WTC11 (cell line): ENCODE data around the gene UBALD1. TPM values are rescaled to one million over a fixed set of nuclear protein-coding genes. Genes with fewer than 3 reads are reported as not detected.

Experiments used
- CREM ChIP-seq: sonication (generic); formaldehyde crosslinking; IDR thresholded peaks from 2 replicates; pipeline ENCODE4 v1.8.1; 2022; ENCODE audit warnings: mild to moderate bottlenecking, missing genetic modification reagents, moderate library complexity
- ESRRA ChIP-seq: sonication (generic); formaldehyde crosslinking; IDR thresholded peaks from 2 replicates; pipeline ENCODE4 v1.8.1; 2022; ENCODE audit warnings: mild to moderate bottlenecking, missing genetic modification reagents, borderline replicate concordance
- FOXJ3 ChIP-seq: sonication (generic); formaldehyde crosslinking; IDR thresholded peaks from 2 replicates; pipeline ENCODE4 v1.9.0; 2021; ENCODE audit warnings: missing genetic modification reagents, mild to moderate bottlenecking, borderline replicate concordance
- FOXP1 ChIP-seq: sonication (generic); formaldehyde crosslinking; IDR thresholded peaks from 2 replicates; pipeline ENCODE4 v1.8.0; 2022; ENCODE audit warnings: missing genetic modification reagents, mild to moderate bottlenecking, moderate library complexity, borderline replicate concordance
- GRHL2 ChIP-seq: fragments of 250-450 bp; sonication (Bioruptor Pico); IDR thresholded peaks from 2 replicates; pipeline ENCODE4 v1.8.0; 2022; ENCODE audit warnings: mild to moderate bottlenecking, moderate library complexity; ENCODE audit not compliant: insufficient replicate concordance, severe bottlenecking
- KAT7 ChIP-seq: sonication (generic); formaldehyde crosslinking; IDR thresholded peaks from 2 replicates; pipeline ENCODE4 v1.8.1; 2023; ENCODE audit warnings: missing genetic modification reagents, mild to moderate bottlenecking, borderline replicate concordance
- MXD4 ChIP-seq: fragments of 250-450 bp; sonication (Bioruptor Pico); IDR thresholded peaks from 2 replicates; pipeline ENCODE4 v1.8.0; 2021; ENCODE audit warnings: mild to moderate bottlenecking, moderate library complexity, borderline replicate concordance
- NR1H2 ChIP-seq: sonication (generic); formaldehyde crosslinking; IDR thresholded peaks from 2 replicates; pipeline ENCODE4 v1.9.0; 2021; ENCODE audit warnings: mild to moderate bottlenecking, moderate library complexity, missing genetic modification reagents
- OVOL2 ChIP-seq: fragments of 250-450 bp; sonication (Bioruptor Pico); IDR thresholded peaks from 2 replicates; pipeline ENCODE4 v1.9.0; 2021; ENCODE audit warnings: mild to moderate bottlenecking, borderline replicate concordance
- SOX15 ChIP-seq: fragments of 250-450 bp; sonication (Bioruptor Pico); IDR thresholded peaks from 2 replicates; pipeline ENCODE4 v1.9.0; 2021; ENCODE audit warnings: mild to moderate bottlenecking
- ZNF121 ChIP-seq: sonication (generic); formaldehyde crosslinking; IDR thresholded peaks from 2 replicates; pipeline ENCODE4 v1.8.0; 2023; ENCODE audit warnings: missing genetic modification reagents
- ZNF219 ChIP-seq: sonication (generic); formaldehyde crosslinking; IDR thresholded peaks from 2 replicates; pipeline ENCODE4 v1.8.0; 2023; ENCODE audit warnings: missing genetic modification reagents, mild to moderate bottlenecking, borderline replicate concordance
- ZNF416 ChIP-seq: fragments of 250-450 bp; sonication (Bioruptor Pico); IDR thresholded peaks from 2 replicates; pipeline ENCODE4 v1.9.0; 2021; ENCODE audit warnings: mild to moderate bottlenecking, inconsistent platforms
- total RNA-seq: library from RNA; stranded (reverse); gene quantifications from 3 replicates; pipeline ENCODE4 v1.2.3, GENCODE V29; 2021
- TF ChIP-seq, protein P1 (sequence below): sonication (generic); formaldehyde crosslinking; IDR thresholded peaks from 2 replicates; pipeline ENCODE4 v1.8.1; 2023; ENCODE audit warnings: mild to moderate bottlenecking, missing genetic modification reagents, moderate library complexity
- TF ChIP-seq, protein P2 (sequence below): fragments of 250-450 bp; sonication (Bioruptor Pico); IDR thresholded peaks from 2 replicates; pipeline ENCODE4 v1.9.0; 2021; ENCODE audit warnings: mild to moderate bottlenecking
- TF ChIP-seq, protein P3 (sequence below): fragments of 200-600 bp; IDR thresholded peaks from 2 replicates; pipeline ENCODE4 v1.8.0; 2022; ENCODE audit warnings: antibody characterized with exemption
- TF ChIP-seq, protein P4 (sequence below): sonication (generic); formaldehyde crosslinking; IDR thresholded peaks from 2 replicates; pipeline ENCODE4 v1.8.1; 2022; ENCODE audit warnings: mild to moderate bottlenecking, missing genetic modification reagents, moderate library complexity, borderline replicate concordance
- TF ChIP-seq, protein P5 (sequence below): sonication (generic); formaldehyde crosslinking; IDR thresholded peaks from 2 replicates; pipeline ENCODE4 v1.8.1; 2022; ENCODE audit warnings: mild to moderate bottlenecking, moderate library complexity, missing genetic modification reagents
- TF ChIP-seq, protein P6 (sequence below): sonication (generic); formaldehyde crosslinking; IDR thresholded peaks from 2 replicates; pipeline ENCODE4 v1.8.0; 2022; ENCODE audit warnings: mild to moderate bottlenecking, missing genetic modification reagents
- TF ChIP-seq, protein P7 (sequence below): sonication (generic); formaldehyde crosslinking; conservative IDR thresholded peaks from 2 replicates; pipeline ENCODE4 v1.8.1; 2023; ENCODE audit warnings: mild to moderate bottlenecking, low read depth, missing genetic modification reagents, moderate library complexity
- TF ChIP-seq, protein P8 (sequence below): fragments of 250-450 bp; sonication (Bioruptor Pico); conservative IDR thresholded peaks from 2 replicates; pipeline ENCODE4 v1.9.0; 2021; ENCODE audit warnings: mild to moderate bottlenecking
- TF ChIP-seq, protein P9 (sequence below): sonication (generic); formaldehyde crosslinking; IDR thresholded peaks from 2 replicates; pipeline ENCODE4 v1.8.0; 2022; ENCODE audit warnings: mild to moderate bottlenecking, missing genetic modification reagents
- TF ChIP-seq, protein P10 (sequence below): sonication (generic); formaldehyde crosslinking; IDR thresholded peaks from 2 replicates; pipeline ENCODE4 v1.8.0; 2023; ENCODE audit warnings: missing genetic modification reagents

The UBALD1 gene
- total RNA-seq, 1 experiment from 2014 or later: 56.8 TPM

DNA sequence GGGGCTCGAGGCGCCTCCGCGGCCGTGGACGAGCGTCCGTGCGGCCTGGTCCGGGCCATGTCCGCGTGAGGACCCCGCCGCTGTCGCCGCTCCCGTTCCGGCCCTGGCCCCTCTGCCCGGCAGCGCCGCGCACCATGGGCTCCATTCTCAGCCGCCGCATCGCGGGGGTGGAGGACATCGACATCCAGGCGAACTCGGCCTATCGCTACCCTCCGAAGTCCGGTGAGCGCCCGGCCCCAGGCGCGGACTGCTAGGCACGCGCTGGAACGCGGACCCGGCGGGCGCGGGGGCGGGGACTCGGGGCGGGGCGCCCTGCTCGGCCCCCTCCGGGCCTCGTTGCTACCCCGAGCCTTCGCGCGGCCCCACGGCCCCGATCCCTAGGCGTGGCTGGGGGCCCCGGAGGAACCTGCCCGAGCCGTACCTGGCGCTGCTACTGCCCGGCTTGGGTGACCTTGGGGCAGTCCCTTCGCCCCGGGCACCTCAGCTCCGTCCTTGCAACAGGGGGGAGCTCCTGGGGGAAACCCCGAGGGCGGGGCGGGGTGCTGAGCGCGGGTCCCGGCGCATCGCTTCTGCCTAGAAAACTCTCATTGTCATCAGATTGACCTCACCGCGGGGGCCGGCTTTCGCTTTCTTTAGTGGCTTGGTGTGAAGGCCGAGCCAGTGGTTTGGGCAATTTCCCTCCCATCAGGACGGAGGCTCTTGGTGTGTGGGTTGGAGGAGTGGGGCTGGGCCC lies 10.3 kb upstream of the UBALD1 start (continued):
- TF ChIP-seq, protein P1, sequence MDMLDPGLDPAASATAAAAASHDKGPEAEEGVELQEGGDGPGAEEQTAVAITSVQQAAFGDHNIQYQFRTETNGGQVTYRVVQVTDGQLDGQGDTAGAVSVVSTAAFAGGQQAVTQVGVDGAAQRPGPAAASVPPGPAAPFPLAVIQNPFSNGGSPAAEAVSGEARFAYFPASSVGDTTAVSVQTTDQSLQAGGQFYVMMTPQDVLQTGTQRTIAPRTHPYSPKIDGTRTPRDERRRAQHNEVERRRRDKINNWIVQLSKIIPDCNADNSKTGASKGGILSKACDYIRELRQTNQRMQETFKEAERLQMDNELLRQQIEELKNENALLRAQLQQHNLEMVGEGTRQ (CRISPR knock-in tag): 0 out of 2 replicates have a peak, but pooled peaks have one; percentile 19
- TF ChIP-seq ZNF416 (CRISPR knock-in tag): peak; percentile 81; the same call in 1 of the 2 replicates
- no peak for TF ChIP-seq SOX15 (CRISPR knock-in tag)
- TF ChIP-seq ZNF219 (CRISPR knock-in tag): no peak
- TF ChIP-seq FOXJ3 (CRISPR knock-in tag): no peak
- TF ChIP-seq OVOL2: no peak
- TF ChIP-seq GRHL2: no peak
- TF ChIP-seq, protein P2, sequence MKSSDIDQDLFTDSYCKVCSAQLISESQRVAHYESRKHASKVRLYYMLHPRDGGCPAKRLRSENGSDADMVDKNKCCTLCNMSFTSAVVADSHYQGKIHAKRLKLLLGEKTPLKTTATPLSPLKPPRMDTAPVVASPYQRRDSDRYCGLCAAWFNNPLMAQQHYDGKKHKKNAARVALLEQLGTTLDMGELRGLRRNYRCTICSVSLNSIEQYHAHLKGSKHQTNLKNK (CRISPR knock-in tag): no peak
- no peak; the same call in 1 of the 2 replicates for TF ChIP-seq CREM
- TF ChIP-seq, protein P3, sequence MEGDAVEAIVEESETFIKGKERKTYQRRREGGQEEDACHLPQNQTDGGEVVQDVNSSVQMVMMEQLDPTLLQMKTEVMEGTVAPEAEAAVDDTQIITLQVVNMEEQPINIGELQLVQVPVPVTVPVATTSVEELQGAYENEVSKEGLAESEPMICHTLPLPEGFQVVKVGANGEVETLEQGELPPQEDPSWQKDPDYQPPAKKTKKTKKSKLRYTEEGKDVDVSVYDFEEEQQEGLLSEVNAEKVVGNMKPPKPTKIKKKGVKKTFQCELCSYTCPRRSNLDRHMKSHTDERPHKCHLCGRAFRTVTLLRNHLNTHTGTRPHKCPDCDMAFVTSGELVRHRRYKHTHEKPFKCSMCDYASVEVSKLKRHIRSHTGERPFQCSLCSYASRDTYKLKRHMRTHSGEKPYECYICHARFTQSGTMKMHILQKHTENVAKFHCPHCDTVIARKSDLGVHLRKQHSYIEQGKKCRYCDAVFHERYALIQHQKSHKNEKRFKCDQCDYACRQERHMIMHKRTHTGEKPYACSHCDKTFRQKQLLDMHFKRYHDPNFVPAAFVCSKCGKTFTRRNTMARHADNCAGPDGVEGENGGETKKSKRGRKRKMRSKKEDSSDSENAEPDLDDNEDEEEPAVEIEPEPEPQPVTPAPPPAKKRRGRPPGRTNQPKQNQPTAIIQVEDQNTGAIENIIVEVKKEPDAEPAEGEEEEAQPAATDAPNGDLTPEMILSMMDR: no peak
- TF ChIP-seq, protein P4, sequence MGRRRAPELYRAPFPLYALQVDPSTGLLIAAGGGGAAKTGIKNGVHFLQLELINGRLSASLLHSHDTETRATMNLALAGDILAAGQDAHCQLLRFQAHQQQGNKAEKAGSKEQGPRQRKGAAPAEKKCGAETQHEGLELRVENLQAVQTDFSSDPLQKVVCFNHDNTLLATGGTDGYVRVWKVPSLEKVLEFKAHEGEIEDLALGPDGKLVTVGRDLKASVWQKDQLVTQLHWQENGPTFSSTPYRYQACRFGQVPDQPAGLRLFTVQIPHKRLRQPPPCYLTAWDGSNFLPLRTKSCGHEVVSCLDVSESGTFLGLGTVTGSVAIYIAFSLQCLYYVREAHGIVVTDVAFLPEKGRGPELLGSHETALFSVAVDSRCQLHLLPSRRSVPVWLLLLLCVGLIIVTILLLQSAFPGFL (CRISPR knock-in tag): no peak
- TF ChIP-seq ZNF121 (CRISPR knock-in tag): no peak
- no peak for TF ChIP-seq MXD4 (CRISPR knock-in tag)
- TF ChIP-seq, protein P5, sequence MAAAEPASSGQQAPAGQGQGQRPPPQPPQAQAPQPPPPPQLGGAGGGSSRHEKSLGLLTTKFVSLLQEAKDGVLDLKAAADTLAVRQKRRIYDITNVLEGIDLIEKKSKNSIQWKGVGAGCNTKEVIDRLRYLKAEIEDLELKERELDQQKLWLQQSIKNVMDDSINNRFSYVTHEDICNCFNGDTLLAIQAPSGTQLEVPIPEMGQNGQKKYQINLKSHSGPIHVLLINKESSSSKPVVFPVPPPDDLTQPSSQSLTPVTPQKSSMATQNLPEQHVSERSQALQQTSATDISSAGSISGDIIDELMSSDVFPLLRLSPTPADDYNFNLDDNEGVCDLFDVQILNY (CRISPR knock-in tag): no peak
- peak; percentile 37; the same call in 1 of the 2 replicates for TF ChIP-seq FOXP1 (CRISPR knock-in tag)
- TF ChIP-seq, protein P6, sequence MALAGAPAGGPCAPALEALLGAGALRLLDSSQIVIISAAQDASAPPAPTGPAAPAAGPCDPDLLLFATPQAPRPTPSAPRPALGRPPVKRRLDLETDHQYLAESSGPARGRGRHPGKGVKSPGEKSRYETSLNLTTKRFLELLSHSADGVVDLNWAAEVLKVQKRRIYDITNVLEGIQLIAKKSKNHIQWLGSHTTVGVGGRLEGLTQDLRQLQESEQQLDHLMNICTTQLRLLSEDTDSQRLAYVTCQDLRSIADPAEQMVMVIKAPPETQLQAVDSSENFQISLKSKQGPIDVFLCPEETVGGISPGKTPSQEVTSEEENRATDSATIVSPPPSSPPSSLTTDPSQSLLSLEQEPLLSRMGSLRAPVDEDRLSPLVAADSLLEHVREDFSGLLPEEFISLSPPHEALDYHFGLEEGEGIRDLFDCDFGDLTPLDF: no peak
- TF ChIP-seq NR1H2 (CRISPR knock-in tag): no peak
- TF ChIP-seq, protein P7, sequence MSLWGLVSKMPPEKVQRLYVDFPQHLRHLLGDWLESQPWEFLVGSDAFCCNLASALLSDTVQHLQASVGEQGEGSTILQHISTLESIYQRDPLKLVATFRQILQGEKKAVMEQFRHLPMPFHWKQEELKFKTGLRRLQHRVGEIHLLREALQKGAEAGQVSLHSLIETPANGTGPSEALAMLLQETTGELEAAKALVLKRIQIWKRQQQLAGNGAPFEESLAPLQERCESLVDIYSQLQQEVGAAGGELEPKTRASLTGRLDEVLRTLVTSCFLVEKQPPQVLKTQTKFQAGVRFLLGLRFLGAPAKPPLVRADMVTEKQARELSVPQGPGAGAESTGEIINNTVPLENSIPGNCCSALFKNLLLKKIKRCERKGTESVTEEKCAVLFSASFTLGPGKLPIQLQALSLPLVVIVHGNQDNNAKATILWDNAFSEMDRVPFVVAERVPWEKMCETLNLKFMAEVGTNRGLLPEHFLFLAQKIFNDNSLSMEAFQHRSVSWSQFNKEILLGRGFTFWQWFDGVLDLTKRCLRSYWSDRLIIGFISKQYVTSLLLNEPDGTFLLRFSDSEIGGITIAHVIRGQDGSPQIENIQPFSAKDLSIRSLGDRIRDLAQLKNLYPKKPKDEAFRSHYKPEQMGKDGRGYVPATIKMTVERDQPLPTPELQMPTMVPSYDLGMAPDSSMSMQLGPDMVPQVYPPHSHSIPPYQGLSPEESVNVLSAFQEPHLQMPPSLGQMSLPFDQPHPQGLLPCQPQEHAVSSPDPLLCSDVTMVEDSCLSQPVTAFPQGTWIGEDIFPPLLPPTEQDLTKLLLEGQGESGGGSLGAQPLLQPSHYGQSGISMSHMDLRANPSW: no peak
- TF ChIP-seq, protein P8, sequence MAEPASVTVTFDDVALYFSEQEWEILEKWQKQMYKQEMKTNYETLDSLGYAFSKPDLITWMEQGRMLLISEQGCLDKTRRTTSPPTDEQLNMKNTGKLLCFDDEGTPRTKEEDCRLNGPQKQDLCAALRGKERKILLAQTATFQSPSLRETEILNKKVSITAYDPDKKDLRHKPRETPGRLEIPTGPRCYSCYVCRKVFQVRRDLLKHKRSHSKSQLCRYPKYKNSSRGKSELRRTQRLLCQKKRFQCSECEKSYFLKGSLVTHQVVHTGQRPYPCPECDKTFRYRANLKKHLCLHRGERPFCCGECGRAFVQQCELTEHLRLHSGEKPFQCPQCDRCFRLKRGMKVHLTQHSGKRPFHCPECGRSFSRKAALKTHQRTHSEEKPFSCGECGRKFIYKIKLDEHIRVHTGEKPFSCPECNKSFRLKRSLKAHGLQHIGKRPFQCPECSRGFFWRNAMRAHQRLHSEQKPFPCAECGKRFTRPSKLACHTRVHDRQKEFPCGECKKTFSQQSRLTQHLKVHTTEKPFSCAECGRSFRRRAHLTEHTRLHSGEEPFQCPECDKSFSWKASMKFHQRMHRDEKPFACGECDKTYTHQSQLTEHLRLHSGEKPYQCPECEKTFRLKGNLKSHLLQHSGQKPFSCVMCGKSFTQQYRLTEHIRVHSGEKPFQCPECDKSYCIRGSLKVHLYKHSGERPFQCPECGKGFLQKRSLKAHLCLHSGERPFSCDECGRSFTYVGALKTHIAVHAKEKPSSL (CRISPR knock-in tag): no peak
- TF ChIP-seq, protein P9, sequence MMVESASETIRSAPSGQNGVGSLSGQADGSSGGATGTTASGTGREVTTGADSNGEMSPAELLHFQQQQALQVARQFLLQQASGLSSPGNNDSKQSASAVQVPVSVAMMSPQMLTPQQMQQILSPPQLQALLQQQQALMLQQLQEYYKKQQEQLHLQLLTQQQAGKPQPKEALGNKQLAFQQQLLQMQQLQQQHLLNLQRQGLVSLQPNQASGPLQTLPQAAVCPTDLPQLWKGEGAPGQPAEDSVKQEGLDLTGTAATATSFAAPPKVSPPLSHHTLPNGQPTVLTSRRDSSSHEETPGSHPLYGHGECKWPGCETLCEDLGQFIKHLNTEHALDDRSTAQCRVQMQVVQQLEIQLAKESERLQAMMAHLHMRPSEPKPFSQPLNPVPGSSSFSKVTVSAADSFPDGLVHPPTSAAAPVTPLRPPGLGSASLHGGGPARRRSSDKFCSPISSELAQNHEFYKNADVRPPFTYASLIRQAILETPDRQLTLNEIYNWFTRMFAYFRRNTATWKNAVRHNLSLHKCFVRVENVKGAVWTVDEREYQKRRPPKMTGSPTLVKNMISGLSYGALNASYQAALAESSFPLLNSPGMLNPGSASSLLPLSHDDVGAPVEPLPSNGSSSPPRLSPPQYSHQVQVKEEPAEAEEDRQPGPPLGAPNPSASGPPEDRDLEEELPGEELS (CRISPR knock-in tag): peak; percentile 65
- peak; percentile 45; the same call in 1 of the 2 replicates for TF ChIP-seq KAT7 (CRISPR knock-in tag)
- TF ChIP-seq ESRRA (CRISPR knock-in tag): no peak
- TF ChIP-seq, protein P10, sequence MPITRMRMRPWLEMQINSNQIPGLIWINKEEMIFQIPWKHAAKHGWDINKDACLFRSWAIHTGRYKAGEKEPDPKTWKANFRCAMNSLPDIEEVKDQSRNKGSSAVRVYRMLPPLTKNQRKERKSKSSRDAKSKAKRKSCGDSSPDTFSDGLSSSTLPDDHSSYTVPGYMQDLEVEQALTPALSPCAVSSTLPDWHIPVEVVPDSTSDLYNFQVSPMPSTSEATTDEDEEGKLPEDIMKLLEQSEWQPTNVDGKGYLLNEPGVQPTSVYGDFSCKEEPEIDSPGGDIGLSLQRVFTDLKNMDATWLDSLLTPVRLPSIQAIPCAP (CRISPR knock-in tag): no peak; the same call in 1 of the 2 replicates
